SIG-M5 (cell line): ENCODE data around the gene TMPRSS13.
"Not testable (repeated sequence)": the region's sequence is repeated elsewhere in the genome, so short reads cannot be mapped to it uniquely, and the experiment has no call there.

Source experiments
- DNase-seq: peaks from one replicate; lab custom pipeline; 2025; lab: John Stamatoyannopoulos, UW

The TMPRSS13 gene

DNA sequence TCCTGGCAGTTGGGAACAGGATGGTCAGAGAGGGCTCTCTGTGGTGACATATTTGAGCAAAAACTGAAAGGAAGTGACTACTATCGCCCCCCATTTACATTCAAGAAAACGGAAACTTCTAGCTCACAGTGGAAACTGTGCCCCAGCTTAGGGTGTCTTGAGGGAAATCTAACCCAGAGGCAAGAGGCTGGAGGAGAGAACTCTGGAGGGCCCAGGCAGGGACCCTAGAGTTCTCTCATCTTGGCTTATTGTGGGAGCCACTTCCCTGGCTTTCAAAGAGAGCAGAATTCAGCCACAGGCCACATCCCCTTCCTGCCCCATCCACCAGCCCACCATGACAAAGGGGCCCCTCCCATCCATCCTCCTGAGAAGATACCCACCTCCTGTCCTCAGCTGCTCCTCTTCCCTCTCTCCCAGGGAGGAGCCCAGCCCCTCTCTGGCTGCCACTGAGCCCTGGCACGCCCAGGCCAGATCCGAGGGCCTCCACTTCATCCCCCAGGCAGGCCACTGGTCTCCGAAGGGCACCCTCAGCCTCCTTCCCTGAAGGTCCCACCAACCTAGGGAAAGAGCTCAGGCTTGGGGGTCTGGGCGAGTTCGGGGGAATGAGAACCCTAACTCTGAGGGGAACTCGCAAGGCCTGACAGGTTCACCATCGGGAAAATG lies 1.6 kb upstream of the TMPRSS13 start:
- no peak for DNase-seq

GRCh38 chr11:117929916-117930570 lies 841 bp upstream of the TMPRSS13 start:
- DNase-seq: no peak

- no peak for DNase-seq
These were observed 608 bp downstream of the TMPRSS13 start for GRCh38 chr11:117928446-117929141.

GRCh38 chr11:117927926-117928325 lies 1.3 kb downstream of the TMPRSS13 start:
- no peak for DNase-seq

- DNase-seq: not testable (repeated sequence)
These were observed 3.0 kb downstream of the TMPRSS13 start for GRCh38 chr11:117926166-117926565.

- no peak for DNase-seq
These were observed 3.8 kb downstream of the TMPRSS13 start for GRCh38 chr11:117925198-117925925.

DNA sequence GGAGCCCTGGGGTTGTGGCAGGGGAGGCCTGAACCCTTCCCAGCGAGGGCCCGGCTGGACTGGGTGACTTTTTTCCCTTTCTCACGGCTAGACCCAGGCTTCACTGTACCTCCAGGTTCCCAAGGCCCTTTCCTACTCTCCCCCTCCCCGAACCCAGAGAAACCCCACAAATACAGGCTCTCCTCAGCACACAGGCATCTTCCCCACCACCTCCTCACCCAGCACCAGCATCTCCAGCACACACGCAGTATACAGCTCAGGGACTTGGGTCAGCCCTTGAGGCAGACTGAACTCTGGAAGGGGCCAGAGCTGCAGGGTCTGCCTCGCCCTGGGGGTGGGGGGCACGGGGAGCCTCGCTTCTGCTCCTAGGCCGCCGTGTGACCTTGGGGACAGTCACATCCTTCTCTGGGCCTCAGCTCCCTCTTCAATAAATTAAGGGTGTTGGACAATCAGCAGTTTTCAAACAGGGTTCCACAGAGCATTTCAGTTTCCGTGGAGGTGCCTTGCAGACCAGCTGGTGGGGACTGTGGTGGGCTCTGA lies 4.5 kb downstream of the TMPRSS13 start:
- no peak for DNase-seq

- DNase-seq: no peak
These were observed 5.4 kb downstream of the TMPRSS13 start for GRCh38 chr11:117923773-117924172.

- DNase-seq: no peak
These were observed 5.9 kb downstream of the TMPRSS13 start for GRCh38 chr11:117923275-117923674.

DNA sequence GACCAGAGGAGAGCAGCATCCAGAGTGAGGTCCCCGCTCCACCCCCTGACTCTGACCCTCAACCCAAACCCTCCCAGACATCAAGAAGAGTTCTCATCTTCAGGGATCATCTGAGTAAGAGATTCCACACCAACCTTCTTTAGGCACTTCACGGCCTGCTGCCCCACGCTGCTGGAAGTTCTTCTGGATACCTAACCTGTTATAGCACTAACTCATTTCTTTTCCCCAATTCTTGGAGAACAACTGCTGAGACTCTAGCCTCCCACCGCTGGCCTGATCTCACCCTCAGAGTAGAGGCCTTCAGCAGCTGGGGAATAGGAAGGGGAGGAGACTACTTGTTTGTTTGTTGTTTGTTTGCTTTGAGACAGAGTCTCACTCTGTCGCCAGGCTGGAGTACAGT lies 7.3 kb downstream of the TMPRSS13 start:
- no peak for DNase-seq

GRCh38 chr11:117921456-117921855 lies 7.7 kb downstream of the TMPRSS13 start:
- no peak for DNase-seq

GRCh38 chr11:117919781-117920221 lies 9.4 kb downstream of the TMPRSS13 start:
- DNase-seq: no peak

GRCh38 chr11:117919341-117919740 lies 9.9 kb downstream of the TMPRSS13 start:
- no peak for DNase-seq

- DNase-seq: no peak
These were observed 10.6 kb downstream of the TMPRSS13 start for GRCh38 chr11:117918366-117919255.

DNA sequence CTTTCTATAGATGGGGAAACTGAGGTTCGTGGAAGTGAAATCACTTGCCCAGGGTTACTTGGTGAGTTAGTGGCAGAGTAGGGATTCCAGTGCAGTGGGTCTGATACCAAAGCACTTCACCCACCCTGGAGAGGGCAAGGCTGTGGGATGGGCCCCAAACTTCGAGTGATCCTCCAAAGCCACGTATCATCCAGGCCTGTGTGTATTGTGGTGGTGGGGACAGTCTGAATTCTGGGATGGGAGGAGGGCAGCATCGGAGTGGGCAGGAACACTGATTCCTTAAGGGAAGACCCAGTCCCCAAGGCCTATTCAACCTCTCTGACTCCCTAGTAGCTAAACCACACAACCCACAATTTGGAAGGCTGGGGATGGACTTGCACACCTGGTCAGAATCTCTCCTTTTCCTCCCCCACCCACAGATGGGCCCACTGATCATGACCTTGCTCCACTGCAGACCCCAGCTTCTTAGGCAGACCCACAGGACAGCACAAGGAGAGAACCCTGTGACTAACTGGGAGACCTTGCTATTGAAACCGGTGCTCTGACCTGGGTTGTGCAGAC lies 11.5 kb downstream of the TMPRSS13 start:
- DNase-seq: no peak

- no peak for DNase-seq
These were observed 12.2 kb downstream of the TMPRSS13 start for GRCh38 chr11:117916956-117917355.

GRCh38 chr11:117915672-117916235 lies 13.4 kb downstream of the TMPRSS13 start:
- DNase-seq: no peak

DNA sequence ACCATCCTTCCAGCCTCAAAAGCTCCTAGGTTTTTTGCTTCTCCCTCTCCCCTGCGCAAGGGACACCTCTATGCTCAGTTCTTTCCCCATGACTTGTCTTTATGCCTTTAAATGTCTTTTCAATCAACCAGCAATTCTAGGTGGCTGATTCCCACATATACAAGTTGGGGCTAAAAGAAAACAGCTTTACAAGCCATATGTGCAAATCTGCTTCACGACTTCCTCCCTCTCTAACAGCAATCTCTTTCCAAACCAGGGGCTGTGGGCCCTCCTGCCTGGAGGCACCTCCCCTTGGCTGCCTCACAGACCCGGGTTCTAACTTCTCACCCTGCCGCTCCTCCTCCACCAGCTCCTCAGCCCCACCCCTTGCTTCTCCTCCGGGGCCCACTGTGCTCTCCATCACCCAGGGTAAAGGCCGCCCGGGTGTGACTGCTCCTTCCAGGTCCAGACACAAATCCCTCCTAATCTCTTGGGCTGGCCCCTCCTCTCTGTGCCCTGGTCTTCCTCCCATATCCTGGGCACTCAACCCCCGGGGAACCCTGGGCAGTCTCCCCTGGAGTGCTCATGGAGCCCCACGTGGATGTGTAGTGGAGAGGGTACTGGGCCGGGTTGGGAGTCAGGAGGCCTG lies 14.1 kb downstream of the TMPRSS13 start:
- DNase-seq: no peak

DNA sequence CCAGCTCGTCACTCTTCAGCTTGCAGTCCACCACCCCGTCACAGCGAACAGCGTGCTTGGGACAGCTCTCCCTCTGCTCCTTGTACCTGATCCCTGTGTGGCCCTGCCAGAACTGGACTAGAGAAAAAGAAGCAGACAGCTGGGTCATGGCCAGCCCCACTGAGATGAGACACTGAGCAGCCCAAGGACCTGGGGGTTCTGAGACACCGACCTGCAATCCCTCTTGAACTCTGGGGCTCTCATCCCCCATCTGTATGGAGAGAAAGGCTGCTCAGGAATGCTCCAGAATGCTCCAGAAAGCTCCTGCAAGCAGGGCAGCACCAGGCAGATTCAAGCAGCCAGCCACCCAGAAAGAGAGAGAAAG lies 14.8 kb downstream of the TMPRSS13 start:
- no peak for DNase-seq

GRCh38 chr11:117913736-117914397 lies 15.3 kb downstream of the TMPRSS13 start:
- no peak for DNase-seq
